HG02759 (cell line): ENCODE results near the gene PSMD10.

Source experiments
- ATAC-seq: cut with Tn5 transposase; IDR thresholded peaks from one replicate; pipeline ENCODE4 v1.9.1; 2021; ENCODE audit warnings: mild to moderate bottlenecking, moderate library complexity; ENCODE audit not compliant: unreplicated experiment

Gene PSMD10

DNA sequence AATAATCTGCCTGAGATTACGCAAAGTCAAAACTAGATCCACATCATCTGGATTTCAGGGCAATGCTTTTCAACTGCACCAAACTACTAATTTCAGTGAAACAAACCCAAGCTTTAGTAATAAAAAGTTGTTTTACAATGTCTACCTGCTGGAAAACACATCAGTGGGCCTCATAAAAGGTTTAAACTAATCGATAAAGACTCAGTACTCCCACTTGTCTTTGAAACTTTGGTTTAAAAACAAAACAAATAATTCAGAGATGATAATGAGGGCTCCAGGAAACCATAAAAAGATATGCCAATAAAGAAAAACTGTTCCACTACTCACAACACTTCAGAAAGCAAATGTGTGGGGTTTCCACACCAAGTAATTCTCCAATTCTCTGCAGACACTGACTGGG, 10.2 kb downstream of the PSMD10 start:
- ATAC-seq: no peak

DNA sequence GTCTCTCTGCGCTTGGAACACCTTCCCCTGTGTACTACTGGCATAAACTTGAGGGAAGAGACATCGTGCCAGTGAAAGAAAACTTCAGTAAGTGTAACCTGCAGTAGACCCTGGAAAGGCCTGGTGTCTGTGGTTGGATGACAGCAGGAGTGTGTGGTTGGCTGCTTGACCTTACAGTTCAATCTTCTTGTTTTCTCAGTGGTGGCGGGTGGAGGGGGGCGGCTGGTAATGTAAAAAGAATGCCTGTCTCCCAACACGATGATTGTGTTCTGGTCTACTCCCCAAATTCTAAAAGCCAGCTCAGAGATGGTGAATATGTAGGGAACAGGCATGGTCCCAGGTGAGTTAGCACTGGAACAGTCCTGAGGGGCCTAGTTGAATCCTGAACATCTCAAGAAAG, 18.6 kb downstream of the PSMD10 start:
- no peak for ATAC-seq

DNA sequence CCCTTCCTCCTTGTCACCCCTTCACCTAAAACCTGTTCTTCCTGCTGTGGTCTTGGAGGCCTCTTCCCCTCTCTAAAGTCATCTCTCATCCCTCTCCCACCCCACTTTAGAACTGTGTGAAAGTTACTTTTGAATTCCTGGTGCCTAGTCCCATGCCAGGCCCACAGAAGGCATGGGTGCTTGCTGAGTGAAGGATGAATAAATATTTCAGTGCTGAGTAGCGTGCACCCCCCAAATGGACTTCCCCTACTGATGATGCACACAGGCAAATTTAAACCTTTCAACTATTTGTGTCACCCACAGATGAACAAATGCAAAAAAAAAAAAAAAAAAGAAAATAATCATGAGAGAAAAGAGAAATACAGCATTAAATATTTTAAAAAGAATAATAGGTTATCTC, 19.8 kb downstream of the PSMD10 start:
- no peak for ATAC-seq

DNA sequence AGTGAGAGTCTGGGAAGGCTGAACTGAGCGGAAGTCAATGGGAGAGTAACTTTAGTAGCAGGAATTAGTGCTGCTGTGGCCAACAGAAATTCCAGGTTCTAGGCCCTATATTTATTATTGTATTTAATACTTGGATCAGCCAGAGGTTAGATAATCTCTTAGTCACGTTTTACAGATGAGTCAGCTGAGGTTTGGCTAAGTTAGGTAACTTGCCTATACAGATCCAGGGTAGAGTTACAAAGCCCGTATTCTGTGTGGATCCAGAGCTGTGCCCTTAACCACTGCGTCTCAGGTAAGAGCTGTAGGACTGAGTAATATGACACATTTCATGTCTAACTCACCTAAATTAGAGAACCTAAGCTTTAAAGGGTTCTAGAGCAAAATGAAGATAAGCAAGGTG, 20.5 kb downstream of the PSMD10 start:
- no peak for ATAC-seq

DNA sequence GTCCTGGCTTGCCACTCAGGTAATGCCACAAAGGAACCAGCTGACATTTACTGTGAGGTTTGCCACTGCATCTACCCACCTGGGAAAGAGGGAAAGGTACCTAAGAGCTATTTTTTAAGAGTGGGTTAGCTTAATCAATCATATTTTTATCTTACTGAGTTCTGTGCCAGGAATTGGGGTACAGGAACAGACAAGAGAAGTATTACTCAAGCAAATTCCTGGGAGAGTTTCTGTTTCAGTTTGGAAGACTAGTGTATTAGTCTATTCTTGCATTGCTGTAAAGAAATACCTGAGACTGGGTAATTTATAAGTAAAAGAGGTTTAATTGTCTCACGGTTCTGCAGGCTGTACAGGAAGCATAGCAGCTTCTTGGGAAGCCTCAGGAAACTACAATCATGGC, 23.2 kb downstream of the PSMD10 start:
- ATAC-seq: no peak

DNA sequence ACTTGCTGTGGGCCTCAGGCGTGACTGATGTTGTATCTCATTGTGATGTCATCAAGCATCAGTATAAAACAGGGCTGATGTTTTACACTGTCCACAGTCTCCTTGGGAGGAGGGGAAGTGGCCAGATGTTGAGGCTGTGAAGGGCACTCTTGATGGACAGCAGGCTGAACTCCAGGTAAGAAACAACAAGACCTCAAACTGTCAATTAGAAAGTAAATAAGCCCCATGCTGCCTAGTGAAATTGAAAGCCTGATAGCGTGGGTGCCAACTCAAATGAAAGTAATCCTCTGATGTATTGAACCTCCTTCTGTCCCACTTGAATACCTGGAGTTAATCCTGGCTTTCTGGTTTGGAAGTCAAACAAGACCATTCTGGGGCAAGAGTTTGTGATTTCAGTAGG, 26.7 kb downstream of the PSMD10 start:
- ATAC-seq: no peak

DNA sequence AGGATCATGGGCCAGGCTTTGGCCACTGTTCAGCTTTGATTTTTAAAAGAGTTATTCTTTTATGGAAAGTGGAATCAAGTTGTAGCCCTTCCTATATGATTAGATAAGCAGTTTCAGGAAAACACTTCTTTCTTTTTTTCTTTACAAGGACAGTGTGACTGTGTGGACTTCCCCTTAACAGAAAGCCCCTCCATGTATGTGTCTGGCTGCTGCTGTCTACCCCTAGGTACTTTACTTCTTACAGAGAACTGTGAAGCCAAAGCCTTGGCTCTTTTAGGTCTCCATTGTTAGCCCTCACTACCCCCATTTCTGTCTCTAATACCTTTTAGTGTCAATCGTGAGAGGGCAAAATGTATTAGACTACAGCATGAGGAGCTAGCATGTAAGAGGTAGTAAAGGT, 27.3 kb downstream of the PSMD10 start:
- ATAC-seq: no peak

DNA sequence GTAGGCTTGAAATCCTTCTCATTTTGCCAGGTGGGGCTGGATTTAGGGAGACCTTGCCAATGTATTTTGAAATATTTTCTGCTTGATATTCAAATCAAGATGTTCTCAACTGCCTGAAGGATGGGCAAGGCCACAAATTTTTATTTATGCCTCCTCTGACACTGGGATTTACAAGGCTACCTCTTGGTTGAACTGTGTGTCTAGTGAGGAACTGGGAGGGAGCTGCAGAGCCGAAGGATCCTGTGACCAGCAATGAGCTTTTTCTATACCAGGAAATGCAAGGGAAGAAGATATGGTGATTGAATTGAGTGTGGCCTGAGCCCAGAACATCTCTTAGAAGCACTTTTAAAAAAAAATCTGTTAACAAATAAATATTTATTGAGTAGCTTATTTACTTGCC, 31.5 kb downstream of the PSMD10 start:
- no peak for ATAC-seq

DNA sequence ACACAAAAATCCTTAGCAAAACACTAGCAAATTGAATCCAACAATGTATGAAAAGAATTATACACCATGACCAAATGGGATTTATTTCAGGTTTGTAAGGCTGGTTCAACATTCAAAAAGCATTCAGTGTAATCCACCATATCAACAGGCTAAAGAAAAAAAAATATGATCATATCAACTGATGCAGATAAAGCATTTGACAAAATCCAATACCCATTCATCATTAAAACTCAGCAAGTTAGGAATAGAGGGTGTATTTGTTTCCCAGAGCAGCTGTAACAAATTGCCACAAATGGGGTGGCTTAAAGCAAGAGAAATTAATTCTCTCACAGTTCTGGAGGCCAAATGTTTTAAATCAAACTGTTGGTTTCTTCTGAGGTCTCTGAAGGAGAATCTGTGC, 35.8 kb downstream of the PSMD10 start:
- no peak for ATAC-seq

DNA sequence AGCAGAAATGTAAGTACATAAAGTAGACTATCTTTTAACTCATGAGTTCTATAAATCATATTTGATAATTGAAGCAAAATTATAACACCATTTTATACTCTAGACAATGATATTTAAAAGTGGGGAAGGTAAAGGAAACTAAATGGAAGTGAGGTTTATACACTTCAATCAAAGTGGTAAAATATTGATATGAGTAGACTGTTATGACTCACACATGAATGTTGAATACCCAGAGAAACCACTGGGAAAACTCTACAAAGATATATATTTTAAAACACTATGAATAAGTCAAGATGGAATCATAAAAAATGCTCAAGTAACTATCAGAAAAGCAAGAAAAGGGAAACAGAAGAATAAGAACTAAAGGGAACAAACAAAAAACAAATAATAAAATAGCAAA, 38.1 kb downstream of the PSMD10 start:
- ATAC-seq: no peak

DNA sequence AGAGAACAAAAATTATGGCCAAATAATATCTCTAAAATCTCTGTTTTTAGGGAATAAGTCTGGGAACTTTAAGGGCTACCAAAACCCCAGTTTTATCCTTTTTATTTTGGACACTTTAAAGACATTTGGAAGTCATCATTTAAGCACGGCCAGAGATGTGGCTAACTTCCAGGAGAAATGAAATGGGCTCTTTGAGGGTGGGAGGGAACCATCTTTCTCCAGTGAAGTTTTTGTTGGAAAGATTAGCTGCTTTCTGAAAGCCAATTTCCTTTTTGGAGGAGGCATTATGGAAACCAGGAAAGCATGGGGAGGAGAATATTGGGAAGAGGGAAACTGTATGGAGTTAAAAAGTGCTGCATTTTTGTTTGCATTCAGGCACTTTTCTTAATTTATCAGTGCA, 41.7 kb downstream of the PSMD10 start:
- no peak for ATAC-seq

DNA sequence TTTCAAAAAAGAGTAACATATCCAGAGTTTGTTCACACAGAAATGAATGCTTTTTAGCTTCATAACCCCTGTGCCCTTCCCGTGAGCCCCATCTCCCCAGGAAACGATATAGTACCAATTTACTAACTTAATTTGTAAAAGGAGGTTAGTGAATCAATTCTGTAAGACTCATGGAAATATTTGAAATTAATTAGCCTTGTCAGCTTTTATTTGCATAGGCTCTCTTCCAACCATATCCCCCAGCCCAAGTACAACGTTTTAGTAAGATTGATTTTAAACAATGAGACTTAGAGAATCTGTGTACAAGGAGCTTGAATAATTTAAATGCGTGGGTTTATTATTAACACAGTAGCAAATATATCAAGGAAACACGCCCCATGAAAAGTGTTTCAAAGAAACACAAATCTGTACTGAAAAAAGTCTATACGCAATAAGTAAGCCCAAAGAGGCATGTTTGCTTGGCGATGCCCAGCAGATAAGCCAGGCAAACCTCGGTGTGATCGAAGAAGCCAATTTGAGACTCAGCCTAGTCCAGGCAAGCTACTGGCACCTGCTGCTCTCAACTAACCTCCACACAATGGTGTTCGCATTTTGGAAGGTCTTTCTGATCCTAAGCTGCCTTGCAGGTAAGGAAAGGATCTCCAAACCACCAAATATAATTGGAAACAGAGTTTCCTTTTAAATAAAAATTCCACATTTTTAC, 46.6 kb downstream of the PSMD10 start, which contains the start of gene VSIG1:
VSIG1 (plus strand) TSS at position 512 of the 703 bp plus-strand sequence; CDS start at position 578, 66 bp downstream.
- ATAC-seq: no peak

DNA sequence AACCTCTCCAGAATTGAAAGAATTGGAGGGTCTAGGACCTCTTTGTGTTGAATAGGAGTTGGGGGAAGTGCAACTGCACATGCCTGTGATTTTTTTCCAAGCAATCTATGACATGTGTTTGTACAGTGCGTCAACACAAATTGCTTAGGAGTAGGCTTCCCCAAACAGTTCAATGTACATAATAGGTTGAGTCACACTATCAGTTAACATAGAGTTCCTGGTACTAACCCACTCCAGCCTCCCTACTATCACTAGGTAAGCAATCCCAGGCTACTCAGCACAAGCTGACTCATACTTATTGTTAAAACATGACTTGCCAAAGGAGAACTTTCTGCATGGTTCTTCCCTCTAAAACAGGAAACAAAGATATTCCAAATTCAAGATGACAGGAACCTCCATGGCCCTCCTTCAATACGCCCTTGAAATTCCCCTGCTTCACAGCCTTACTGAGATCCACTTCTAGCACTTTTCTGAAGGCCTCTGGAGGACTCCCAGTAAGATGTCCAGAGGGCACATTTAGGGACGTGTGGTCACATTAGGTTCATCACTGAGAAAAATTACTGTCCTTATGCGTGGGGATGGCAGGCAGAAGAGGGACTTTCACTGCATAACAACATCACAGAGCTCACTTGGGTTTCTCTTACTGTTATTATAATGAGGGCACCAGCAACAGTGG, 54.9 kb downstream of the PSMD10 start:
- ATAC-seq: no peak

DNA sequence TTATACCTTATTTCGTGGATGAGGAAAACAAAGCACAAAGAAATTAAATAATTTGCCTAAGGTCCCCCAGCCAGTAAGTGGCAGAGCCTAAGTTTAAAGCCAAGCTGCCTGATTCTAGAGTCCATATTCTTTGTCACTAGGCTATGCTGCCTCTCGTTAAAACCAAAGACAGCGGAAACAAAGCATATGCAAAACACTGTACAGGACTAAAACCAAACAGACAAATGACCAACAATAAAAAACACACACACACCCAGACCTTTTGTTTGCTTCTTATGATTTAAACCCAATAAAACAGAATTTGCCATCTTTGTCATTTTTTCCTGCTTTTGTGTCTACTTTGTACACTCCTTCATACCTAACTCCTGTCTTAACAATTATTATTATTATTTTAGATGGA, 56.6 kb downstream of the PSMD10 start:
- ATAC-seq: no peak
